Mesodermal cell (in vitro differentiated cells): ENCODE data around the gene SNORC.

Experiments
- H3K27ac ChIP-seq: 2 replicates; pipeline ENCODE4 v1.7.0; 2013; ENCODE audit warnings: mild to moderate bottlenecking, low read depth, low read length, moderate library complexity; ENCODE audit not compliant: severe bottlenecking
- H3K36me3 ChIP-seq: 2 replicates; pipeline ENCODE4 v1.7.1; 2013; ENCODE audit warnings: mild to moderate bottlenecking, low read length, moderate library complexity; ENCODE audit not compliant: control insufficient read depth, insufficient read depth
- H3K4me1 ChIP-seq: one replicate; pipeline ENCODE4 v1.7.1; 2013; ENCODE audit warnings: mild to moderate bottlenecking, low read length; ENCODE audit not compliant: insufficient read depth, control insufficient read depth, poor library complexity, severe bottlenecking
- H3K4me3 ChIP-seq: 2 replicates; pipeline ENCODE4 v1.7.0; 2013; ENCODE audit warnings: low read length, control low read depth, mild to moderate bottlenecking; ENCODE audit not compliant: insufficient read depth, poor library complexity, severe bottlenecking; ENCODE audit errors: extremely low read depth
- H3K9me3 ChIP-seq: 2 replicates; pipeline ENCODE4 v1.7.1; 2013; ENCODE audit warnings: mild to moderate bottlenecking, low read length, moderate library complexity; ENCODE audit not compliant: control insufficient read depth
- WGBS, 2 experiments: methylation state at CpG; one replicate each; pipeline ENCODE4 v1.1.5; 2013; ENCODE audit warnings: missing lambda C conversion rate in 2 of 2; ENCODE audit not compliant: insufficient coverage in 2 of 2; 5-methylcytosine and 5-hydroxymethylcytosine counted together

Gene SNORC

DNA sequence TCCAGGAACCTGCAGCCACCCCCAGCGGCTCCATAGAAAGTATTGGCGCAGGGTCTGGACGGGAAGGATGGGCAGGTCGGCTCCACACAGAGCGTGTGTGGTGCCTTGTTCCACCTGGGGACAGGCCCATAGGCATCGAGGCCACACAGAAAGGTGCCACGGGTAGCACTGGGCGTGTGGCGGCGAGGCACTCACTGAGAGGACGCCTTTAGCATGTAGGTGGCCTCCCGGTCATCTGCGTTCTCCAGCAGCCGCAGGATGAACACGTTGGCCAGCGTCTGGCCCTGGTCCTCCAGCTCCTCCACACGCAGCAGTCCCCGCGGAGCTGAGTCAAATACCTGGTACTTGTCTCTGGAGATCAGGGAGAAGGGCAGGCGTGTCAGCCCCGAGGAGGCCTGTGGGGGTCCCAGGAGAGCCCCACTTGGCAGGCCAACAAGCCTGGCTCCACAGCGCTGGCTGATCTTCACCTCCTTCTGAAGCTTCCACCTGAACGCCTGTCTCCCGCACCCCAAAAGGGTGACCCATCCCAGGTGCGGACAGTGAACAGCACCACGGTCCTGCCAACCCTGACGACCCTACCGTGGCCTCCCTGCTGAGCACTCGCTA is 13.2 kb downstream of the SNORC start:
- H3K4me3 ChIP-seq, result no peak overlapping the region
- H3K36me3 ChIP-seq, result no peaks in the 10 kb centered on the region
- H3K9me3 ChIP-seq, result no peaks in the 10 kb centered on the region
- H3K4me1 ChIP-seq, result no peaks in the 10 kb centered on the region
- WGBS, 2 experiments, result 93 to 94% methylated on average over 28 to 29 of the region's 29 CpGs
- H3K27ac ChIP-seq, result no peak overlapping the region

DNA sequence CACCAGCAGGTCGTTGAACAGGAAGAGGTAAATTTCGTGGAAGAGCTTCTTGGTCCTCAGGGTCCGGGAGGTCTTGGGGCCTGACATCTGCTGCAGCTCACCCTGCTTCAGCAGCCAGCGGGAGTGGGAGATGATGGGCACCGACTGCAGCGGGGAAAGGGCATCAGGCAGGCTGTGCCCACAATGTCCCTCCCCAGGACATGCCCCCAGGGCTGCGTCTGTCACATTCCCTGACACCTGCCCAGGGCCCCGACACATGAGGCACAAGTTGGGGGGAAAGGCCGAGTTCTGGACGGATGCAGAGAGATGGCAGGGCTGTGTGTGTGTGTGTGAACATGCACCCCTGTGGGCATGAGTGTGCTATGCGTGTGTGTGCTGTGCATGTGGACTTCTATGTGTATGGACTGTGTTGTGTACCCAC is 13.9 kb downstream of the SNORC start:
- H3K27ac ChIP-seq, result no peak overlapping the region
- WGBS, 2 experiments, result 87 to 89% methylated on average over 8 to 9 of the region's 11 CpGs
- no peak overlapping the region for H3K4me3 ChIP-seq
- no peaks in the 10 kb centered on the region for H3K36me3 ChIP-seq
- H3K4me1 ChIP-seq, result no peaks in the 10 kb centered on the region
- H3K9me3 ChIP-seq, result no peaks in the 10 kb centered on the region

GRCh38 chr2:232884549-232885263 is 14.6 kb downstream of the SNORC start:
- H3K36me3 ChIP-seq, result no peaks in the 10 kb centered on the region
- H3K4me1 ChIP-seq, result no peaks in the 10 kb centered on the region
- H3K4me3 ChIP-seq, result no peak overlapping the region
- no peak overlapping the region for H3K27ac ChIP-seq
- no peaks in the 10 kb centered on the region for H3K9me3 ChIP-seq
- 91 to 93% methylated on average over 24 to 26 of the region's 27 CpGs for WGBS, 2 experiments

- no peaks in the 10 kb centered on the region for H3K4me1 ChIP-seq
- H3K27ac ChIP-seq, result no peak overlapping the region
- H3K36me3 ChIP-seq, result no peaks in the 10 kb centered on the region
- 92 to 94% methylated on average over 20 to 25 of the region's 25 CpGs for WGBS, 2 experiments
- H3K4me3 ChIP-seq, result no peak overlapping the region
- H3K9me3 ChIP-seq, result no peaks in the 10 kb centered on the region
These were observed 15.3 kb downstream of the SNORC start for GRCh38 chr2:232885264-232885961.

- 94 to 99% methylated on average over 7 to 9 of the region's 11 CpGs for WGBS, 2 experiments
- H3K4me1 ChIP-seq, result peaks cover 4% of the 10 kb centered on the region
- no peaks in the 10 kb centered on the region for H3K36me3 ChIP-seq
- H3K27ac ChIP-seq, result no peak overlapping the region
- no peak overlapping the region for H3K4me3 ChIP-seq
- H3K9me3 ChIP-seq, result no peaks in the 10 kb centered on the region
These were observed 16.1 kb downstream of the SNORC start for GRCh38 chr2:232886176-232886575.

GRCh38 chr2:232886632-232887031 is 16.6 kb downstream of the SNORC start:
- Histone ChIP-seq H3K27ac (no peak overlapping the region), H3K4me1 (peaks cover 4% of the 10 kb centered on the region), H3K4me3 (no peak overlapping the region), H3K9me3 (no peaks in the 10 kb centered on the region), H3K36me3 (no peaks in the 10 kb centered on the region)
- 90 to 94% methylated on average over 5 to 7 of the region's 7 CpGs for WGBS, 2 experiments

DNA sequence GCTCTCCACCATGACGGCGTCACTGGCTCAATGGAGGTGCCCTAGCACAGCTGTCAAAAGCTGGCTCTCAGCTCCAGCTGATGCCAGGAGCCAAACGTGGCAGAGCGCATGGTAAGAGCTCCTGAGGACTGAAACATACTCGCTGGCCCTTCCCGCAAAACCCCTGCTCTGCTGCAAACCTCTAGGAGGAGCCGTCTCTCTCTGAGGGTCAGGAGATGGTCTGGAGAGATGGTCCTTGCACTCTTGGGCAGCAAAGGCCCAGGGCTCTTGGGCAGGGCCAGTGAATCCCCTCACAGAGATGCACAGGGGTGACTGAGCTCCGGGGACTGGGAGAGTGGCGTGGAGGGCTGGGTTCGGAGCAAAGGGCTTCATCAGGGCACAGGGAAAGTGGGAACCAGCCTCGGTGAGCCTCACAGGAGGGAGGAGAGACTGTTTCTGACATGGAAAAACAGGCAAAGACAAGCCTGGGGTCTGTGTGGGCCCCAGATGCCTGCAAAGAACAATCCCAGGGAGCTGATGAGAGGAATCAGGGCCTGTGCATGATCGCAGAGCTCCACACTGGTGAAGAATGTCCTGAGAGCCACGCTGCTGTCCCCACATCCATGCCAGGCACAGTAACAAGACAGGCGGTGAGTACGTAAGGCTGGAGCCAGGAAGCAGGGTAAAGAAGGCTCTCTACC is 17.2 kb downstream of the SNORC start:
- WGBS, 2 experiments, result 72 to 82% methylated on average over 15 of the region's 15 CpGs
- no peak overlapping the region for H3K27ac ChIP-seq
- no peak overlapping the region for H3K4me3 ChIP-seq
- H3K36me3 ChIP-seq, result no peaks in the 10 kb centered on the region
- H3K4me1 ChIP-seq, result peaks cover 4% of the 10 kb centered on the region
- H3K9me3 ChIP-seq, result no peaks in the 10 kb centered on the region

- Histone ChIP-seq H3K9me3 (no peaks in the 10 kb centered on the region), H3K27ac (no peak overlapping the region), H3K4me3 (no peak overlapping the region), H3K36me3 (no peaks in the 10 kb centered on the region), H3K4me1 (peaks cover 4% of the 10 kb centered on the region)
- WGBS, 2 experiments, result 97% methylated on average over 18 to 20 of the region's 21 CpGs
These were observed 18.2 kb downstream of the SNORC start for GRCh38 chr2:232888099-232888836.

- Histone ChIP-seq H3K27ac (no peak overlapping the region), H3K9me3 (no peaks in the 10 kb centered on the region), H3K4me1 (peaks cover 4% of the 10 kb centered on the region), H3K36me3 (no peaks in the 10 kb centered on the region), H3K4me3 (no peak overlapping the region)
- WGBS, 2 experiments, result 93 to 97% methylated on average over 10 to 12 of the region's 14 CpGs
These were observed 18.9 kb downstream of the SNORC start for GRCh38 chr2:232888839-232889529.
